Spinal cord (tissue), 10 donors: ENCODE measurements around the gene DISC1. TPM values are rescaled to one million over a fixed set of nuclear protein-coding genes. Genes with fewer than 3 reads are reported as not detected.

Experiments
- DNase-seq, 6 donors: peaks; one replicate each; pipeline versions ENCODE4 v3.0.0 to v3.0.0-alpha.2; 2013 to 2015; ENCODE audit warnings: low spot score in 6 of 6, low read depth in 4 of 6
- H3K27ac ChIP-seq: one replicate; pipeline ENCODE4 v1.5.1; 2013; ENCODE audit warnings: low read depth, low read length, control low read depth
- H3K27me3 ChIP-seq: one replicate; pipeline ENCODE4 v1.6.1; 2013; ENCODE audit warnings: low read length; ENCODE audit not compliant: control insufficient read depth, insufficient read depth
- H3K36me3 ChIP-seq: one replicate; pipeline ENCODE4 v1.6.1; 2013; ENCODE audit warnings: low read length; ENCODE audit not compliant: control insufficient read depth, insufficient read depth
- H3K4me1 ChIP-seq: one replicate; pipeline ENCODE4 v1.6.1; 2013; ENCODE audit warnings: low read length; ENCODE audit not compliant: control insufficient read depth, insufficient read depth
- H3K4me3 ChIP-seq: one replicate; pipeline ENCODE4 v1.5.1; 2013; ENCODE audit warnings: low read depth, low read length, control low read depth
- H3K9me3 ChIP-seq: one replicate; pipeline ENCODE4 v1.6.1; 2013; ENCODE audit warnings: low read length; ENCODE audit not compliant: control insufficient read depth, insufficient read depth
- WGBS: methylation state at CpG from one replicate; pipeline ENCODE4 v1.1.5; 2013; ENCODE audit warnings: missing lambda C conversion rate; ENCODE audit not compliant: insufficient coverage; 5-methylcytosine and 5-hydroxymethylcytosine counted together
- polyA plus RNA-seq, 2 donors: library from polyadenylated mRNA; unstranded; fragments of 120-200 nt; gene quantifications; one replicate each; pipeline ENCODE4 v1.2.1, GENCODE V29; 2013; ENCODE audit not compliant: insufficient read length in 2 of 2
- total RNA-seq, 2 donors: library from RNA; depleted of rRNA in 1 of 2; stranded (reverse); fragments of 120-200 nt in 1 of 2; fragments of >200 nt in 1 of 2; gene quantifications; one replicate each; pipeline versions ENCODE4 v1.2.3 to v1.2.4, GENCODE V29; 2013 to 2014
- donor health status: healthy.

DISC1 gene
- total and polyA plus RNA-seq, 4 donors = 8.3 to 22.1 (median 13.7) TPM

DNA sequence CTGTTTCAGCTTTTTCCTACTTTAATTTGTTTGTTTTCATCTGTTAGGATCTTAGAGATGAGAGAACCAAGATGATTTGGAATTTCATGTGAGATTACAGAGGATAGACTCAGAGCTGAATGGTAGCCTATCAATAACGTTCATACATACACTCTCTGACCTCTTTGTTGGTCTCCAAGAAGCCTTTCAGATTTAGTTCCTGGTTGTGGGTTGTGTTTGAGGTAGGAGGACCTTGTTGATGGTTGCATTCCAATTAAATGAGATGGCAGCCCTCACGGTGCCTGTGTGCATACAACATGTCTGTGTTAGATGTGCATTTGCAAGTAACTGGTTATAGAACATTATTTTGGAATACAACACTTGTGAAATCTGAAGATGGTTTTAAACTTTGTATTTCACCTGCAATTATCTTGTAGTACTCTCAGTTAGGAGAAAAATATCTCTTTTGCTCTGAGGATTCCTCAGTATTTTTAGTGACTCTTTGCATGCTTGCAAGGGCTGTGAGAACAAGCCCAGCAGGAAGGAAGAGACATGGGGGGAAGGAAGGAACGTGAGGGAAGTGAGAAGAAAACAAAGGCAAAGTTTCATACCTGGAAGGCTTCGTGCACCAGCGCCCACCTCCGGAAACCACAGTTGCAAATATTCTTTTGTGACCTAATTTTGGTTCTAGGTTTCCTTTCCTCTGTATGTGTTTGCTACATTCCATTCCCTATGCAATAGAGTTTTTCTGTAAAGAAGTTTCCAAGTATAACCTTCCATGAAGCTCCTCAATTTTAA, 291.8 kb downstream of the DISC1 start:
- no peak for DNase-seq
- no peaks in the 10 kb centered on the region for H3K9me3 ChIP-seq
- H3K27ac ChIP-seq = no peak overlapping the region
- no peak overlapping the region for H3K4me3 ChIP-seq
- H3K27me3 ChIP-seq = no peaks in the 10 kb centered on the region
- peaks cover 15% of the 10 kb centered on the region for H3K4me1 ChIP-seq
- 80% methylated on average over 2 of the region's 6 CpGs for WGBS
- no peaks in the 10 kb centered on the region for H3K36me3 ChIP-seq

DNA sequence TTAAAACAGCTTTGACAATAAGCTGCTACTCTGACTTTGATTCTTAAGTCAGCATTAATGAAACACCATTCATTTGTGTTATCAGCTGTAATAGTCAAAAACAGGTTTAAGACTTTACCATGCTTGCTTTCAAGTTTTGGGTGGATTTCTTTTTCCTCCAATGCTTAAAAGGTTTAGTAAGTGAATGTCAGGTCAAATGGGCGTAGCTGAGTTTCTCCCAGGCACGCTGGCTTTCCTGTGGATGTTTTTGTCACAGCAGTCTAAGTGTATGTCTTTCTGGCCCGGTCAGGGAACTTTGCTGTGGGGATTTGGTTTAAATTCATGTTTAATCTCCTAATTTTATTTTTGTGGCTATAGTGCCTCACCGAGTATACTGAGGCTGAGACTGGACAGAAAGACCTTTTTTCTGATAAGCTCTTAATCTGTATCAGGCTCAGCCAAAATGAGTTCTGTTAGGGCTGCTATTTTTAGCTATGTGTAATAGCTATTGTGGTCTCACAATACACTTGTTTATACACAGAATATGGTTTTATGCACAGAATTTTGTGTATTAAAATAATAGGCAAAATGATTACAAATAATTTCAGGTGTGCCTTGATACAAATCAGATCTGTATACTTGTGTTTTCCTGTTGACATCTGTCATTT, 292.8 kb downstream of the DISC1 start:
- no peaks in the 10 kb centered on the region for H3K9me3 ChIP-seq
- DNase-seq = no peak
- no peaks in the 10 kb centered on the region for H3K36me3 ChIP-seq
- no peak overlapping the region for H3K27ac ChIP-seq
- no peaks in the 10 kb centered on the region for H3K27me3 ChIP-seq
- WGBS = 22% methylated on average over 3 of the region's 4 CpGs
- H3K4me3 ChIP-seq = no peak overlapping the region
- H3K4me1 ChIP-seq = peaks cover 24% of the 10 kb centered on the region

DNA sequence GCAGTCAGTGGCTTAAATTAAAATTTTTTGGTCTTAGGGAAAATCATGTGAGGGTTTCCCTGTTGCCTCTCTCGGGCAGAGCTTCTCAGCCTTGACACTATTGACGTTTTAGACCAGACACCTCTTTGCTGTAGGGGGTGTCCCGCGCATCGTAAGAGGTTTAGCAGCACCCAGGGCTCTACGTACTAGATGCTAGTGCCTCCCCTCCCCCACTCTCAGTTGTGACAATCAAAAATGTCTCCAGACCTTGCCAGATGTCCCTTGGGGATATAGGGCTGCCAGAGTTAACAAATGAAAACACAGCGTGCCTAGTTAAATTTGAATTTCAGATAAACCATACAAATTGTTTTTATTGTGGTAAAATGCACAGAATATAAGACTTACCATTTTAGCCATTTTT, 293.3 kb downstream of the DISC1 start:
- no peaks in the 10 kb centered on the region for H3K36me3 ChIP-seq
- 62% methylated on average over 4 of the region's 7 CpGs for WGBS
- H3K27ac ChIP-seq = no peak overlapping the region
- peak in 2 of 6 donors; percentile 54 to 67 for DNase-seq
- no peaks in the 10 kb centered on the region for H3K9me3 ChIP-seq
- H3K4me1 ChIP-seq = peaks cover 28% of the 10 kb centered on the region
- no peaks in the 10 kb centered on the region for H3K27me3 ChIP-seq
- no peak overlapping the region for H3K4me3 ChIP-seq

GRCh38 chr1:231921646-231922345, 295.2 kb downstream of the DISC1 start:
- Histone ChIP-seq H3K27me3 (no peaks in the 10 kb centered on the region), H3K4me1 (peaks cover 28% of the 10 kb centered on the region), H3K4me3 (no peak overlapping the region), H3K36me3 (no peaks in the 10 kb centered on the region), H3K27ac (no peak overlapping the region), H3K9me3 (no peaks in the 10 kb centered on the region)
- WGBS = 100% methylated on average over 1 of the region's 4 CpGs
- no peak for DNase-seq

DNA sequence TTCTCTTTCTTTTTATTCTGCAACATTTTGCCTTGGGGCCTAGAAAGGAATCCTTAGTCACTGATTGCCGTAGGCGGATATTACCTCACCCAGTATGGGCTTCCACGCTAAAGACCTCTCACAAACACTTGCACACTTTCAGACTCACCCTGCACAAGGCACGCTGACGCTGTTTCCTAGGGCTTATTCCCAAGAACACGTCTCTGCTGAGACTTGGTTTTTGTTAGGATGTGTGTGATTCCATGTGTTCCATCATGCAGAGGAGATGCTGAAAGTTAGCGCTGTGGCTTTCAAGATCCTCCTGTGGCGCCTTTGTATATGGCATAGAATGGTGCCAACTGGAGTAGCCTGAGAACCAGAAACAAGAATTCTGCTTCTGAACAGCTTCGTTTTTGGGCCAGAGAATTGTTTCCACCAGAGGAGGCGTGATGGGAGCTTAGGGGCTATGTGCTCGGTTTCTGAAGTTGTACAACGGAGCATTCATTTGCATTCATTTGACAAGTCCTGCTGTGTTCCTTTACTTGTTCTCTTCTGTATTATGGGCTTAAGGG, 297.0 kb downstream of the DISC1 start:
- peaks cover 28% of the 10 kb centered on the region for H3K4me1 ChIP-seq
- H3K9me3 ChIP-seq = no peaks in the 10 kb centered on the region
- H3K4me3 ChIP-seq = no peak overlapping the region
- peak in 2 of 6 donors; percentile 71 to 79 for DNase-seq
- WGBS = 31% methylated on average over 8 of the region's 12 CpGs
- no peaks in the 10 kb centered on the region for H3K36me3 ChIP-seq
- H3K27ac ChIP-seq = peak overlapping the region; percentile 72
- no peaks in the 10 kb centered on the region for H3K27me3 ChIP-seq

- peak overlapping the region; percentile 72 for H3K27ac ChIP-seq
- no peaks in the 10 kb centered on the region for H3K27me3 ChIP-seq
- DNase-seq = peak in 3 of 6 donors; percentile 45 to 84 (median 77)
- no peaks in the 10 kb centered on the region for H3K9me3 ChIP-seq
- H3K36me3 ChIP-seq = no peaks in the 10 kb centered on the region
- H3K4me1 ChIP-seq = peaks cover 28% of the 10 kb centered on the region
- no peak overlapping the region for H3K4me3 ChIP-seq
- WGBS = 26% methylated on average over 7 of the region's 7 CpGs
These were observed 297.6 kb downstream of the DISC1 start for GRCh38 chr1:231924180-231924579.

- Histone ChIP-seq H3K36me3 (no peaks in the 10 kb centered on the region), H3K27me3 (no peaks in the 10 kb centered on the region), H3K4me1 (peaks cover 41% of the 10 kb centered on the region), H3K9me3 (no peaks in the 10 kb centered on the region), H3K4me3 (no peak overlapping the region), H3K27ac (no peak overlapping the region)
- DNase-seq = no peak
- no CpG with 5 or more reads among the region's 3 CpGs for WGBS
These were observed 299.3 kb downstream of the DISC1 start for GRCh38 chr1:231925864-231926263.

DNA sequence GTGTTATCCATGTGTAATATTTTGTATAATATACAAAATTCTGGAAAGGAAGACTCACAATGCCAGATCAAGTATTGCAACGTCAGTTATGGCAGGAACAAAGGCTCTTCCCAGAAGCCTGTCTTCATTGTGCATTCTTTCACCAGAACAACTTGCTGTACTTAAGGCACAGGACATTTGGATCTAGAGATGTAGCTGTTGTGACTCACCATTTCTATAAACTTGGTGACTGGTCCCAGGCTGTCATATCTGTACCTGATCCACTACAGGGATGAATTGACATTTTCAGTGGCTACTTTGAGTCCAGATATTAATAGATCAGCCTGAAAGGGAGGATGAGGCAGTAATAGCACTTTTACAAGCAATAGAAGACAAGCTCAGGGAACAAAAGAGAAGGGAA, 299.8 kb downstream of the DISC1 start:
- Histone ChIP-seq H3K27ac (no peak overlapping the region), H3K4me1 (peaks cover 41% of the 10 kb centered on the region), H3K4me3 (no peak overlapping the region), H3K9me3 (no peaks in the 10 kb centered on the region), H3K27me3 (no peaks in the 10 kb centered on the region), H3K36me3 (no peaks in the 10 kb centered on the region)
- WGBS = no CpG with 5 or more reads among the region's 1 CpG
- DNase-seq = no peak

GRCh38 chr1:231926933-231927332, 300.3 kb downstream of the DISC1 start:
- Histone ChIP-seq H3K36me3 (no peaks in the 10 kb centered on the region), H3K9me3 (peaks cover 2% of the 10 kb centered on the region), H3K27ac (no peak overlapping the region), H3K4me1 (peaks cover 41% of the 10 kb centered on the region), H3K27me3 (no peaks in the 10 kb centered on the region), H3K4me3 (no peak overlapping the region)
- no peak for DNase-seq
- 80% methylated on average over 2 of the region's 2 CpGs for WGBS
